Endometrium (tissue), 2 donors: ENCODE results near the gene PRDM16.

ENCODE experiments used
- FAIRE-seq: peaks from 2 replicates; lab custom pipeline; 2012; peaks lifted over from hg19 to GRCh38; lab: Jason Lieb, UNC
- donor health status: control.
- donor health status: control.

Gene PRDM16

DNA sequence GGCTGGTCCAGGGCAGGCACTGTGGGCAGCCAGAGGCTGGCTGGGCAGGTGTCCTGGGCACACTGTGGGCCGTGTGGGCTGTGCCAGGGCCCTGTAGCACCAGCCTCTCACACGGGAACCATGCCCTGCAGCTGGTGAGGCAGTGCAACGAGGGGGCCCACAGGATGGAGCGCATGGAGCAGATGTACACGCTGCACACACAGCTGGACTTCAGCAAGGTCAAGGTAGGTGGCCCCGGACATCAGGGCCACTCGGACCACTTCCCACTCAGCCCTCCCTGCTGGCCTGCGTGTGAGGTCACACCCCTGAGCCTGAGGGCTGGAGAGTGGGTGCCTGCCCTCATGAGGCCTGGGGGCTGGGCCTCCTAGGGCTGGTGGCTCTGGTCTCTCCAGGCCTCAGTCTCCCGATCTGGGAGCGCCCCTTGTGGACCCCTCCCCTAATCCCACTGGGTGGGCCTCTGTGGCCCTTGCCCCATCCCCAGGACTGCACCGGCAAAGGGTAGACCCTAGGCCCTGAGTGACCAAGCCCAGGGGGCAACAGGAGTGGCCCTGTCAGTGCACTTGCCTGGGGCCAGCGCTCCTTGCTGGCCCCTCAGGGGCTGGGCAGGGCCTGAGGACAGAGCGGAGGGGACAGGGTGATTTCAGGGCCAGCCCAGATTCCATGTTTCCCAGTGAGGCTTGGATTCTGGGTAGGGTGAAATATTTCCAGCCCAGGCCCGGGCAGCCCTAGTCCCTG, 407.0 kb downstream of the PRDM16 start:
- no peak for FAIRE-seq

DNA sequence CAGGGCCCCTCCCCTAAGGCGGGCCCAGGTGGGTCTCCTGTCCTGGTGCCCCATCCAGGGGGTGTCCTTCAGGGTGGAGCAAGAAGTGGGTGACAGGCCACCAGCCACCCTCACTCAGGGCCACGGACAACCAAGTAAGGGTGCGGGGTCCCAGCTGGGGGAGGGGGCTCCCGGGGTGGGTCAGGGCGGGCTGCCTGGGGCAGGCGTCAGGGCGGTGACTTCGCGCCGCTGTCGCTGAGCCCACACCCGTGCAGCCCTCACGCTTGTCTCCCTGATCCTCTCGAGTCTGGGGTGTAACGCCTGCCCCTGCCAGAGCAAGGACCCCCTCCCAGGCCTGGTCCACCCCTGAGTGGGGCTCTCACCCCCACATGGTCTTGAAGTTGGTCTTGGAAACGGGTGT, 407.7 kb downstream of the PRDM16 start:
- no peak for FAIRE-seq

DNA sequence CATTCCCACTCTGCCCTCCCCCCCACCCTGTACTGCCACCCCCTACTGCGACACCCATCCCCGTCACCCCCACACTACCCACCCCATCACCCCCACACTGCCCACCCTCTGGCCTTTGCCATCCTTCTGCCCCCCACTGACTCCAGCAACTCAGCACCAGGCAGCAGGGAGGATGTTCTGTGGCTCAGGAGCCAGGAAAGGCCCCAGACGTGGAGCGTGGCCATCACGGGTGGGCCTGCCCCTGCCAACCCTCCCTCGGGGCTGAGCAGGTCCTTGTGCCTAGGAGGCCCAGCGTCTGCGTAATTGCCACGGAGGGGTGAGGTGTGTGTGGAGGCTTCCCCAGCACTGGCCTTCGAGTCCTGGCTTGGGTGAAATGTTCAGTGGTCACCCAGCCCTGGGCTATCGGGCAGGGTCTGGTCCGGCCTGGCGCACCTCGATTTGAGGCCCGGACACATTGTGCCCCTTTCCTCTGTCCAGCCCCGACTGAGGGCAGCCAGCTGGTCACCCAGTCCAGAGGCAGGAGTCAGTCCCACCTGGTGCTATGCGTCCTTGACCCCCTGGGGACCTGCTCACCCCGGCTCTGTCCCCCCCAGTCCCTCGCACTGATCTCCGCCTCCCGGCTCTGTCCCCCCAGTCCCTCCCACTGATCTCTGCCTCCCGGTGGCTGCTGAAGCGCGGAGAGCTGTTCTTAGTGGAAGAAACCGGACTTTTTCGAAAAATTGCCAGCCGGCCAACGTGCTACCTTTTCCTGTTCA, 408.4 kb downstream of the PRDM16 start:
- no peak for FAIRE-seq

DNA sequence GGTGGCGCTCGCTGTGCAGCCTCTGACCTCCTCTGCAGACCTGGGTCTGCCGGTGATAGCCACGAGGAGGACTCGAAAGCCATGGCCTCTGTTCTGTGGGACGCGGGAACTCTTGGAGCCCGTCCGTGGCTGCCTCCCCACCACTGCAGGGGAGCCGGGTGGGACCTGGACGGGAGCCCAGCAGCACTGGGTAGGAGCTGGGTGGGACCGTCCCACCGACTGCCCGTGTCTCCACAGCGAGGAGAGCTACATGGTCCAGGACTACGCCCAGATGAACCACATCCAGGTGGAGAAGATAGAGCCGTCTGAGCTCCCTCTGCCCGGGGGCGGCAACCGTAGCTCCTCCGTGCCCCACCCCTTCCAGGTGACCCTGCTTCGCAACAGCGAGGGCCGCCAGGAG, 409.2 kb downstream of the PRDM16 start:
- FAIRE-seq: no peak

DNA sequence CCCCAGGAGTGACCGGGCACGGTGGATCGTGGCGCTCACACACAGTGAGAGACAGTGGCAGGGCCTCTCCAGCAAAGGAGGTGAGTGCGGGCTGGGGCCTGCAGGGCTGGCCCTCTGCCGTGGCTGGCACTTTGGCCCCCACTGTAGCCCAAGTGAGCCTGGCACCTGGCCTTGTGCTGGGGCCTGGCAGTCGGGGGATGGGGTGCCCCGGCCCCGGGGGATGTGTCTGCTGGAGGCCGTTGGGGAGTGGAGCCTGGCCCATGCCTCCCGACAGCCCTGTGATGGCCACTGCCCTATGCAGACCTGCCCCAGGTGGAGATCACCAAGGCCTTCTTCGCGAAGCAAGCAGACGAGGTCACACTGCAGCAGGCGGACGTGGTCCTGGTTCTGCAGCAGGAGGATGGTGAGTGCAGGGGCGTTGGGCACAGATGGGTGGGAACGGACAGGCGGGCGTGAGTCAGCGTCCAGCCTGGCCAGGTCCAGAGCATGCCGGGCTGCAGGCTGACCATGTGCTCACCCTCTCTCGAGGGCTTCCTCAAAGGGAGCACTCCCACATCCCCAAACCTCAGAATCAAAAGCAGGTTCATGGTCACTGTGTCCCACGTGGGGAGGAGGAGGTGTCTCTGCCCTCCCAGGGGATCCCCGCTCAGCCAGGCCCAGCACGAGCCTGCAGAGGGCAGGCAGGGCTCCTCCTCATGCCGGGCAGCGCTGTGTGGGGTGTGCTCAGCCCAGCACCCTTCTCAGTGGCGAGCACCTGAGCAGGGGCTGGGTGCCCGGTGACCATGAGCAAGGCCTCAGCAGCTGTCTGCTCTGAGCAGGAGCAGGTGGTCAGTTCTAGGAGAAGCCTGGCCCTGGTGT, 410.7 kb downstream of the PRDM16 start:
- FAIRE-seq: no peak

DNA sequence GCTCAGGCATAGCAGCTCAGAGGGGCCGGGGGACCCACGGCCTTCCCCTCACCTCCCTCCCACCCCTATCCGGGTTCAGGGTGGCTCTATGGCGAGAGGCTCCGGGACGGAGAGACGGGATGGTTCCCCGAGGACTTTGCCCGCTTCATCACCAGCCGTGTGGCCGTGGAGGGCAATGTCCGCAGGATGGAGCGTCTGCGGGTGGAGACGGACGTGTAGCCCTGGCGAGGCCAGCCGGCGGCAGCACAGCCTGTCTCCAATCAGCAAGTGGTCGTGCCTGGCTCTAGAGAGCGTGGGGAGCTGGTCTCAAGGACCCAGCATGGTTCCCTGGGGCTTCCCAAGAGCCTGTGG, 411.3 kb downstream of the PRDM16 start:
- FAIRE-seq: no peak

DNA sequence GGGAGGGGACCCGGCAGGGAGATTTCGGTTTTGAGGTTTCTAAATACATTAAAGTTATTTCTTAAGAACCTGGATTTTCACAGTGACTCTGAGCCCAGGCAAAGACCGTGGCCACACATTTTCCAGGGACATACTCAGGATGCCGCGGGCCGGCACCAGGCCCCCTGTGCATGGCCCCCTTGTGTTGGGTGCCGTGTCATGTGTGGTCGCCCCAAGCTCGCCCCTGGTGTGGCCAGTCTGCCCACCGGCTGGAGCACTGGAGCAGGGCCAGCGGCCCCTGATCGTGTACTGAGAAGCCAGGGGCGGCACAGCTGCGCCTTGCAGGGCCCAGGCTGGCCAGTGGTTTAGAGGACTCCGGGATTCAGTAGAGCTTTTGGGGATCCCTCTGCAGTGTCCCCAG, 412.0 kb downstream of the PRDM16 start:
- FAIRE-seq: no peak

DNA sequence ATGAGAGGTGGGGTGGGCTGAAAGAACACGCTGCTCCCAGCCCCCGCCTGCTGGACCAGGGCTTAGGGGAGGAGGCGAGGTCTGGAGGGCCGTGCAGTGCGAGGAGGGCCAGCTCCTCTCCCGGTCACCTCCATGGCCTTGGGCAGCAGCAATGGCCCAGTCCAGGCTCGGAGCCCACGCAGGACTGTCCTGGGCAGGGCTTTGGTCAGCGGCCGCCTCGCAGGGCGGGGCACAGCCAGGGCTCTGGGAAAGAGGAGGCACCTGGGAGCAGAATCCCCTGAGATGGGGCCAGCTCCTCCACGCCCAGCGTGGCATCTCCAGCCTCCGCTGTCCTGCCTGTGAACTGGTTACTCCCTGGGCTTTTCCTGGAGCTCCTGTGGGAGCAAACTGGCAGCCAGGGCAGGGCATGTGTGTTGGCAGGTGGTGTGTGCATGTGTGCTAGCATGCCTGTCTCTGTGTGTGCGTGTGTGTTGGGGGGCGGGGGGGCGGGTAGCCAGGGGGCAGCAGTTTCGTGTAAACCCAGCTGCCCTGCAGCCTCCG, 412.9 kb downstream of the PRDM16 start:
- FAIRE-seq: no peak

DNA sequence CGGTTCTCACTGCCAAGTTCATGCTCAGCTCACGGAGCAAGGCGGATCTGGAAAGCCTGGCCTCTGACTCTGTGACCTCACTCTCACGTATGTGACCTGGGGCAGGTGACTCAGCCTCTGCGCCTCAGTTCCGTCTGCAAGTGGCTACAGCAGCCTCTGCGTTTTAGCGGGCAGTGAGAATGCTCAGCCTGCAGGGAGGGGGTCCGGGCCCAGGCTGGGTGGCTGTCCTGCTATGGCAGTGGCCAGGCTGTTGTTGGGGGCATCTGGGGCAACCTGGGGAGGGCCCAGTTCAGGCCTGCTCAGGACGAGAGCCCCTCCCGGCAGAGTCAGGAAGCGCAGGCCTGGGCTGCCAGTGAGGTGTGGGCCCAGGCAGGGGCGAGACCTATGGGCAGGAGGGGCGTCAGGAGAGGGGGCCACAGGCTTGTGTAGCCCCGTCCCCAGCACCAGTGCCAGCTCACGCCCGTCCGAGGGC, 413.4 kb downstream of the PRDM16 start:
- no peak for FAIRE-seq

DNA sequence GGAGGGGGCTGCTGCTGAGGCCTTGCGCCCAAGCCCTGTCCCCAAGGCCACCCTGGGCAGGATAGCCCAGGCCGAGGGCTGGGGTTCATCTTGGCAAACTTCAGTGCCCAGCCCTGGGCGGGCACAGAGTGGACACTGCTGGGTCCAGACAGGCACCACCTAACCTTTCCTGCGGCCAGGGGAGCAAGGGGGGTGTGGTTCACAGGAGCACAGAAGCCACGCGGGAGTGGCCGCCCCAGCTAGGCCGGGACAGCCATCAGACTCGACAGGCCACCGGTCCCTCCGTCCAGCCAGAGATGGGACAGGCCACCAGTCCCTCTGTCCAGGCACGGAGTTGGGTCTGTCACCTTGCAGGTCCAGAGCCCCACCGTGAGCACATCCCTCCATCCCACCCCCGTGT, 414.4 kb downstream of the PRDM16 start:
- no peak for FAIRE-seq

DNA sequence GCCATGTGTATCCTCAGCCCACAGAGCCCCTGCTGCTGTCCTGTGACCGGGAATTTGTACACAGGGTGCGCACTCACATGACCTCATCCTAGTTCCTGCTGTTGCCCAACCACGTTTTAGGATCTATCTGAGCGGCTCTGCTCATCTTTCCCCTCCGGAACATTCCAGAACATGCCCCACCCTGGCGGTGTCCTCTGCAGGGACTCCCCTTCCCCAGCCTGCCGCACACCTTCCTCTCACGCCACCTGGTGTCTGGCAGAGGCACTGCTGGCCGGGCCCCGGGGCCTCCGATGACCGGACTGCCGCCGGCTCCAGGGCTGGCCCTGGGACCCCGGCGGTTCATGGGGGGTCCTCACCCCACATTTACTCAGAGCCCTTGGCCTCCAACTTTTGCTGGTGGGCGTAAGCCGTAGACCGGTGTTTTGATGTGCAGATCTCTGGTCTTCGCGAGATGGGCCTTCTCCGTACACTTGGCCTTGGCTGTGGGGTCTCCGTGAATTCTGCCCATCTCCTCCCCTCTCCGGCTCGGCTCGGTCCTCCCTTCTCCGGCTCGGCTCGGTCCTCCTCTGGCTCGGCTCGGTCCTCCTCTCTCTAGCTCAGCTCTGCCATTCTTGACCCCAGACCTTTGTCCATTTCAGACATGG, 414.9 kb downstream of the PRDM16 start:
- no peak for FAIRE-seq

DNA sequence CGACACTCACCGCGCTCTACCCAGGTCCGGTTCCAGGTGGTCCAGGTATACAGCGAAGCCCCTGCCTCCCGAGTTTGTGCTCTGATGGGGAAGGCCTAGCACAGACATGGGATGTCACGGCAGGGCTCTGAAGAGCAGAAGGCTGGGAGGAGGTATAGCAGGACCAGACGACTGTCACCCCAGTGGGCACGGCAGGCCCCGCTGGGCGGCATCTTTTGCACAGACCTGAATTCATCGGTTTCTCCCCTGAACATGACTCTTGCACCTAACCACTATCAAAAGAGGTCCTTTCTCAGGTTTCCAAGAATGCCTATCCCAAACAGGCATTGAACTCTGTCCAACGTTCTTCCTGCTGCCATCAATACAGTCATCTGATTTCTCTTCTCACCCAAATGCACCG, 416.0 kb downstream of the PRDM16 start:
- no peak for FAIRE-seq
